Activated naive CD8-positive, alpha-beta T cell (primary cell): ENCODE results near the gene C17orf78.
"Not testable (repeated sequence)": the region's sequence is repeated elsewhere in the genome, so short reads cannot be mapped to it uniquely, and the experiment has no call there.

ENCODE experiments used
- H3K27ac Mint-ChIP-seq: one replicate; pipeline ENCODE4 v1.8.0; 2021; ENCODE audit warnings: mixed read lengths
- H3K27me3 Mint-ChIP-seq: one replicate; pipeline ENCODE4 v1.8.0; 2021; ENCODE audit warnings: mixed read lengths
- H3K36me3 Mint-ChIP-seq: one replicate; pipeline ENCODE4 v1.8.0; 2021; ENCODE audit warnings: mixed read lengths
- H3K4me1 Mint-ChIP-seq: one replicate; pipeline ENCODE4 v1.8.0; 2021; ENCODE audit warnings: low read depth, mixed read lengths
- H3K4me3 Mint-ChIP-seq: one replicate; pipeline ENCODE4 v1.8.0; 2021; ENCODE audit warnings: mild to moderate bottlenecking, mixed read lengths
- H3K9me3 Mint-ChIP-seq: one replicate; pipeline ENCODE4 v1.8.0; 2021; ENCODE audit warnings: low read depth, mixed read lengths

Gene C17orf78

DNA sequence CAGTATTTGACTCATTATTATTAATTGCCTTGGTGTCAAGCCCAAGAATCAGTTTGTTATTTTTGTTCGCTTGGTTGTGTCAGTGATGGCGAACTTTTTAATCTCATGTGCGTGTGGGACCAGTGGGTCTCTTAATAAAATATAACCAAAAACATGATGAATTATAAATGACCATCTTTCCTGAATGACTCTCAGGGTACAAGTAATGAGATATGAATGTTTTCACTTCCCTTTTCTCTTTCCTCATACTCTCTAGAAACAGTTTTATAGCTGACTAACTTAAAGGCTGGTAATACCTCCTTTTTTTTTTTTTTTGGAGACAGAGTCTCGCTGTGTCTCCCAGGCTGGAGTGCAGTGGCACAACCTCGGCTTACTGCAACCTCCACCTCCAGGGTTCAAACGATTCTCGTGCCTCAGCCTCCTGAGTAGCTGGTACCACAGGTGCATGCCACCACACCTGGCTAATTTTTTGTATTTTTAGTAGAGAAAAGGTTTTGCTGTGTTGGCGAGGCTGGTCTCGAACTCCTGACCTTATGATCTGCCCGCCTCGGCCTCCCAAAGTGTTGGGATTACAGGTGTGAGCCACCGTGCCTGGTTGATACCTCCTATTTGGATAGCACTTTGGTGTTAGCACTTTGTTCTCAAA, 65.7 kb downstream of the C17orf78 start:
- H3K9me3 Mint-ChIP-seq, H3K4me3 Mint-ChIP-seq, H3K4me1 Mint-ChIP-seq, H3K27me3 Mint-ChIP-seq, H3K27ac Mint-ChIP-seq: not testable (repeated sequence)
- H3K36me3 Mint-ChIP-seq: peaks cover 19% of the 10 kb centered on the region
